Astrocyte (in vitro differentiated cells and primary cell): ENCODE data around the gene NCAPD2. TPM values are rescaled to one million over a fixed set of nuclear protein-coding genes. Genes with fewer than 3 reads are reported as not detected.
A peak's percentile ranks its signal among the peaks of the same experiment; 100 is the strongest.
"Not testable (repeated sequence)": the region's sequence is repeated elsewhere in the genome, so short reads cannot be mapped to it uniquely, and the experiment has no call there.

ENCODE experiments used
- DNase-seq: peaks from one replicate; pipeline ENCODE4 v3.0.0-alpha.2; 2010; ENCODE audit warnings: low read depth
- FAIRE-seq: peaks from 2 replicates; lab custom pipeline; 2011; peaks lifted over from hg19 to GRCh38; lab: Jason Lieb, UNC
- H2AFZ ChIP-seq: 2 replicates; pipeline ENCODE4 v1.6.0; 2012; ENCODE audit warnings: low read depth, low read length, inconsistent platforms
- H3K27ac ChIP-seq: 2 replicates; pipeline ENCODE4 v1.5.1; 2011; ENCODE audit warnings: low read depth, low read length, inconsistent platforms
- H3K27me3 ChIP-seq: 2 replicates; pipeline ENCODE4 v1.6.0; 2011; ENCODE audit warnings: low read length, inconsistent platforms; ENCODE audit not compliant: insufficient read depth
- H3K36me3 ChIP-seq: 2 replicates; pipeline ENCODE4 v1.5.1; 2011; ENCODE audit warnings: low read length, inconsistent platforms; ENCODE audit not compliant: insufficient read depth
- H3K4me1 ChIP-seq: 2 replicates; pipeline ENCODE4 v1.5.1; 2011; ENCODE audit warnings: low read length, inconsistent platforms; ENCODE audit not compliant: insufficient read depth
- H3K4me2 ChIP-seq: 2 replicates; pipeline ENCODE4 v1.6.0; 2012; ENCODE audit warnings: low read length, inconsistent platforms
- H3K4me3 ChIP-seq: 2 replicates; pipeline ENCODE4 v1.5.1; 2011; ENCODE audit warnings: low read depth, mild to moderate bottlenecking, low read length, inconsistent platforms; ENCODE audit not compliant: insufficient read depth
- H3K79me2 ChIP-seq: 2 replicates; pipeline ENCODE4 v1.6.0; 2012; ENCODE audit warnings: mild to moderate bottlenecking, low read length, inconsistent platforms; ENCODE audit not compliant: insufficient read depth
- H3K9ac ChIP-seq: 2 replicates; pipeline ENCODE4 v1.6.0; 2012; ENCODE audit warnings: mild to moderate bottlenecking, low read length, inconsistent platforms
- H3K9me3 ChIP-seq: 2 replicates; pipeline ENCODE4 v1.5.1; 2012; ENCODE audit warnings: low read depth, mild to moderate bottlenecking, low read length, inconsistent platforms; ENCODE audit not compliant: insufficient read depth
- H4K20me1 ChIP-seq: 2 replicates; pipeline ENCODE4 v1.6.0; 2012; ENCODE audit warnings: low read length, inconsistent platforms; ENCODE audit not compliant: insufficient read depth
- H3K27ac Mint-ChIP-seq: one replicate; pipeline ENCODE4 v1.8.0; 2021; ENCODE audit warnings: mild to moderate bottlenecking, mixed read lengths; ENCODE audit not compliant: unreplicated experiment
- H3K27me3 Mint-ChIP-seq: one replicate; pipeline ENCODE4 v1.8.0; 2021; ENCODE audit warnings: low read depth, mixed read lengths; ENCODE audit not compliant: unreplicated experiment
- H3K36me3 Mint-ChIP-seq: one replicate; pipeline ENCODE4 v1.8.0; 2021; ENCODE audit warnings: low read depth, mixed read lengths; ENCODE audit not compliant: unreplicated experiment
- H3K4me1 Mint-ChIP-seq: one replicate; pipeline ENCODE4 v1.8.0; 2021; ENCODE audit warnings: low read depth, mixed read lengths; ENCODE audit not compliant: unreplicated experiment
- H3K4me3 Mint-ChIP-seq: one replicate; pipeline ENCODE4 v1.8.0; 2021; ENCODE audit warnings: mild to moderate bottlenecking, moderate library complexity, mixed read lengths; ENCODE audit not compliant: unreplicated experiment
- H3K9me3 Mint-ChIP-seq: one replicate; pipeline ENCODE4 v1.8.0; 2021; ENCODE audit warnings: mild to moderate bottlenecking, mixed read lengths; ENCODE audit not compliant: unreplicated experiment
- EZH2 ChIP-seq: IDR thresholded peaks from 2 replicates; pipeline ENCODE4 v1.6.1; 2012; ENCODE audit warnings: mild to moderate bottlenecking, low read length, inconsistent platforms; ENCODE audit not compliant: insufficient read depth
- total RNA-seq: library from RNA; stranded (reverse); gene quantifications from 2 replicates; pipeline ENCODE4 v1.2.1, GENCODE V29; 2021
- TF ChIP-seq, protein P1 (sequence below): IDR thresholded peaks from 2 replicates; pipeline ENCODE4 v1.5.1; 2011; ENCODE audit warnings: low read depth, mild to moderate bottlenecking, inconsistent platforms, low read length, moderate library complexity; ENCODE audit not compliant: insufficient read depth

Gene NCAPD2
- total RNA-seq, 1 donor from 2014 or later, result 18.6 TPM

DNA sequence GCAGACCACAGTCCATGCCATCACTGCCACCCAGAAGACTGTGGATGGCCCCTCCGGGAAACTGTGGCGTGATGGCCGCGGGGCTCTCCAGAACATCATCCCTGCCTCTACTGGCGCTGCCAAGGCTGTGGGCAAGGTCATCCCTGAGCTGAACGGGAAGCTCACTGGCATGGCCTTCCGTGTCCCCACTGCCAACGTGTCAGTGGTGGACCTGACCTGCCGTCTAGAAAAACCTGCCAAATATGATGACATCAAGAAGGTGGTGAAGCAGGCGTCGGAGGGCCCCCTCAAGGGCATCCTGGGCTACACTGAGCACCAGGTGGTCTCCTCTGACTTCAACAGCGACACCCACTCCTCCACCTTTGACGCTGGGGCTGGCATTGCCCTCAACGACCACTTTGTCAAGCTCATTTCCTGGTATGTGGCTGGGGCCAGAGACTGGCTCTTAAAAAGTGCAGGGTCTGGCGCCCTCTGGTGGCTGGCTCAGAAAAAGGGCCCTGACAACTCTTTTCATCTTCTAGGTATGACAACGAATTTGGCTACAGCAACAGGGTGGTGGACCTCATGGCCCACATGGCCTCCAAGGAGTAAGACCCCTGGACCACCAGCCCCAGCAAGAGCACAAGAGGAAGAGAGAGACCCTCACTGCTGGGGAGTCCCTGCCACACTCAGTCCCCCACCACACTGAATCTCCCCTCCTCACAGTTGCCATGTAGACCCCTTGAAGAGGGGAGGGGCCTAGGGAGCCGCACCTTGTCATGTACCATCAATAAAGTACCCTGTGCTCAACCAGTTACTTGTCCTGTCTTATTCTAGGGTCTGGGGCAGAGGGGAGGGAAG is 43.9 kb downstream of the NCAPD2 start:
- H3K27me3 ChIP-seq, H2AFZ ChIP-seq, FAIRE-seq, H3K9me3 Mint-ChIP-seq, H3K4me3 ChIP-seq, H3K9me3 ChIP-seq, H3K27me3 Mint-ChIP-seq: not testable (repeated sequence)
- H3K4me2 ChIP-seq, result peak overlapping the region; percentile 99
- H3K36me3 ChIP-seq, result peaks cover 29% of the 10 kb centered on the region
- peak overlapping the region; percentile 89 for H3K4me3 Mint-ChIP-seq
- TF ChIP-seq, protein P1, sequence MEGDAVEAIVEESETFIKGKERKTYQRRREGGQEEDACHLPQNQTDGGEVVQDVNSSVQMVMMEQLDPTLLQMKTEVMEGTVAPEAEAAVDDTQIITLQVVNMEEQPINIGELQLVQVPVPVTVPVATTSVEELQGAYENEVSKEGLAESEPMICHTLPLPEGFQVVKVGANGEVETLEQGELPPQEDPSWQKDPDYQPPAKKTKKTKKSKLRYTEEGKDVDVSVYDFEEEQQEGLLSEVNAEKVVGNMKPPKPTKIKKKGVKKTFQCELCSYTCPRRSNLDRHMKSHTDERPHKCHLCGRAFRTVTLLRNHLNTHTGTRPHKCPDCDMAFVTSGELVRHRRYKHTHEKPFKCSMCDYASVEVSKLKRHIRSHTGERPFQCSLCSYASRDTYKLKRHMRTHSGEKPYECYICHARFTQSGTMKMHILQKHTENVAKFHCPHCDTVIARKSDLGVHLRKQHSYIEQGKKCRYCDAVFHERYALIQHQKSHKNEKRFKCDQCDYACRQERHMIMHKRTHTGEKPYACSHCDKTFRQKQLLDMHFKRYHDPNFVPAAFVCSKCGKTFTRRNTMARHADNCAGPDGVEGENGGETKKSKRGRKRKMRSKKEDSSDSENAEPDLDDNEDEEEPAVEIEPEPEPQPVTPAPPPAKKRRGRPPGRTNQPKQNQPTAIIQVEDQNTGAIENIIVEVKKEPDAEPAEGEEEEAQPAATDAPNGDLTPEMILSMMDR, result peak; percentile 71
- peaks cover 48% of the 10 kb centered on the region for H3K79me2 ChIP-seq
- H3K27ac ChIP-seq, result peak overlapping the region; percentile 35
- peak overlapping the region; percentile 87 for H3K27ac Mint-ChIP-seq
- H3K9ac ChIP-seq, result peak overlapping the region; percentile 98
- DNase-seq, result peak; percentile 62
- H3K4me1 Mint-ChIP-seq, result peaks cover 23% of the 10 kb centered on the region
- peaks cover 48% of the 10 kb centered on the region for H3K4me1 ChIP-seq
- H4K20me1 ChIP-seq, result peaks cover 65% of the 10 kb centered on the region
- H3K36me3 Mint-ChIP-seq, result peaks cover 31% of the 10 kb centered on the region

GRCh38 chr12:6538420-6539313 is 44.8 kb downstream of the NCAPD2 start:
- Histone ChIP-seq H3K4me3 (no peak overlapping the region), H3K9me3 (no peaks in the 10 kb centered on the region), H3K9ac (peak overlapping the region; percentile 36), H3K4me1 (peaks cover 39% of the 10 kb centered on the region), H2AFZ (no peak overlapping the region), H3K4me2 (peak overlapping the region; percentile 1), H3K27ac (peak overlapping the region; percentile 35), H3K27me3 (no peaks in the 10 kb centered on the region), H4K20me1 (peaks cover 67% of the 10 kb centered on the region), H3K36me3 (peaks cover 32% of the 10 kb centered on the region), H3K79me2 (peaks cover 52% of the 10 kb centered on the region)
- no peak for TF ChIP-seq EZH2
- TF ChIP-seq, protein P1, result no peak
- no peak for FAIRE-seq
- peaks cover 31% of the 10 kb centered on the region for H3K36me3 Mint-ChIP-seq
- peak; percentile 45 for DNase-seq
- H3K27ac Mint-ChIP-seq, result peak overlapping the region; percentile 87
- H3K4me3 Mint-ChIP-seq, result peak overlapping the region; percentile 89
- no peaks in the 10 kb centered on the region for H3K27me3 Mint-ChIP-seq
- no peaks in the 10 kb centered on the region for H3K9me3 Mint-ChIP-seq
- peaks cover 22% of the 10 kb centered on the region for H3K4me1 Mint-ChIP-seq
